Measurements from ENCODE around the gene RBM26. TPM values are rescaled to one million over a fixed set of nuclear protein-coding genes. Genes with fewer than 3 reads are reported as not detected.

RBM26 gene
- total RNA-seq = 10 to 100 TPM; 13.9 to 52.7 (median 45.1) TPM

GRCh38 chr13:79405831-79406596 is at the start of gene RBM26:
RBM26 (minus strand) TSS chr13:79406255; CDS start chr13:79405774, 481 bp downstream.
- TF ChIP-seq POLR2A (IDR thresholded peaks at IDR 0.05) = peak; percentile 70
- TF ChIP-seq POLR2AphosphoS5 (IDR thresholded peaks at IDR 0.05) = peak; percentile 63 to 81 (median 70)
- TF ChIP-seq EP300 (IDR thresholded peaks at IDR 0.05; ENCODE audit: low read depth) = no peak
- peak in 2 of 5 experiments; percentile 44 for TF ChIP-seq CTCF (IDR thresholded peaks at IDR 0.05)
- WGBS, 2 donors (ENCODE audit: low coverage in 1 of 2) = 0 to 1% methylated on average over 8 to 68 of the region's 72 CpGs
- peak within 1 kb of the TSS; percentile 95 to 98 (median 96) for H3K27ac ChIP-seq
- intact Hi-C loops (cut with DNase I; ENCODE audit: low total_unique reads) = loop anchor here (10.0 kb wide), 1 partner anchor 69 kb away; no protein-coding TSS in a partner anchor
- H3K9me3 ChIP-seq = no peaks in the 10 kb centered on the region
- peak within 1 kb of the TSS; percentile 65 to 97 (median 91) for H3K4me3 ChIP-seq
- in situ Hi-C loops (cut with MboI; ENCODE audit: low pct_ligation_motif_present in 1 of 4, low pct_unique_long_range_greater_than_20kb in 1 of 4, low sequenced_read_pairs in 3 of 4) = no loop called here
- peak; percentile 94 for DNase-seq
- no peaks in the 10 kb centered on the region for H3K27me3 ChIP-seq
- no peaks in the 10 kb centered on the region for H3K36me3 ChIP-seq
- peaks cover 28 to 73% (median 48%) of the 10 kb centered on the region in 4 donors for H3K4me1 ChIP-seq

- Histone ChIP-seq H3K4me1 (no peaks in the 10 kb centered on the region), H3K4me3 (no peak overlapping the region), H3K9me3 (no peaks in the 10 kb centered on the region), H3K27me3 (no peaks in the 10 kb centered on the region), H3K27ac (no peak overlapping the region), H3K36me3 (no peaks in the 10 kb centered on the region)
- TF ChIP-seq CTCF (IDR thresholded peaks at IDR 0.05) (no peak), POLR2A (IDR thresholded peaks at IDR 0.05) (no peak), POLR2AphosphoS5 (IDR thresholded peaks at IDR 0.05) (no peak), EP300 (IDR thresholded peaks at IDR 0.05; ENCODE audit: low read depth) (no peak)
- 86 to 93% methylated on average over 1 to 7 of the region's 7 CpGs for WGBS, 2 donors (ENCODE audit: low coverage in 1 of 2)
- in situ Hi-C loops (cut with MboI; ENCODE audit: low pct_ligation_motif_present in 1 of 4, low pct_unique_long_range_greater_than_20kb in 1 of 4, low sequenced_read_pairs in 3 of 4) = no loop called here
- no peak for DNase-seq
- intact Hi-C loops (cut with DNase I; ENCODE audit: low total_unique reads) = no loop called here
Measured at GRCh38 chr13:79455331-79455730, 49.3 kb upstream of the RBM26 start.

- TF ChIP-seq CTCF (IDR thresholded peaks at IDR 0.05) (no peak), POLR2AphosphoS5 (IDR thresholded peaks at IDR 0.05) (no peak), EP300 (IDR thresholded peaks at IDR 0.05; ENCODE audit: low read depth) (no peak), POLR2A (IDR thresholded peaks at IDR 0.05) (no peak)
- intact Hi-C loops (cut with DNase I; ENCODE audit: low total_unique reads) = no loop called here
- in situ Hi-C loops (cut with MboI; ENCODE audit: low pct_ligation_motif_present in 1 of 4, low pct_unique_long_range_greater_than_20kb in 1 of 4, low sequenced_read_pairs in 3 of 4) = no loop called here
- no peak overlapping the region for H3K4me3 ChIP-seq
- 78 to 85% methylated on average over 3 of the region's 3 CpGs for WGBS, 2 donors (ENCODE audit: low coverage in 1 of 2)
- H3K27ac ChIP-seq = no peak overlapping the region
- no peaks in the 10 kb centered on the region for H3K36me3 ChIP-seq
- H3K9me3 ChIP-seq = no peaks in the 10 kb centered on the region
- no peak for DNase-seq
- no peaks in the 10 kb centered on the region for H3K4me1 ChIP-seq
- H3K27me3 ChIP-seq = no peaks in the 10 kb centered on the region
Measured at GRCh38 chr13:79452239-79452913, 46.3 kb upstream of the RBM26 start.

GRCh38 chr13:79451500-79451962 is 45.5 kb upstream of the RBM26 start:
- Histone ChIP-seq H3K36me3 (no peaks in the 10 kb centered on the region), H3K4me1 (no peaks in the 10 kb centered on the region), H3K9me3 (no peaks in the 10 kb centered on the region), H3K4me3 (no peak overlapping the region), H3K27me3 (no peaks in the 10 kb centered on the region), H3K27ac (no peak overlapping the region)
- intact Hi-C loops (cut with DNase I; ENCODE audit: low total_unique reads) (no loop called here), in situ Hi-C loops (cut with MboI; ENCODE audit: low pct_ligation_motif_present in 1 of 4, low pct_unique_long_range_greater_than_20kb in 1 of 4, low sequenced_read_pairs in 3 of 4) (no loop called here)
- DNase-seq = peak; percentile 26
- 43% methylated on average over 3 of the region's 3 CpGs; no CpG with 5 or more reads in 1 of the 2 donors for WGBS, 2 donors (ENCODE audit: low coverage in 1 of 2)
- no peak for TF ChIP-seq CTCF (IDR thresholded peaks at IDR 0.05)
- no peak for TF ChIP-seq EP300 (IDR thresholded peaks at IDR 0.05; ENCODE audit: low read depth)
- no peak for TF ChIP-seq POLR2A (IDR thresholded peaks at IDR 0.05)
- no peak for TF ChIP-seq POLR2AphosphoS5 (IDR thresholded peaks at IDR 0.05)
